SK-N-SH (cell line): ENCODE results near the gene ITPRIPL2. TPM values are rescaled to one million over a fixed set of nuclear protein-coding genes. Genes with fewer than 3 reads are reported as not detected.

Experiments used
- CTCF ChIA-PET: fragments of 300-600, 350-600 bp; formaldehyde crosslinking; extraction: SDS; loops from one replicate; lab custom pipeline; 2021; lab: Yijun Ruan, JAX
- POLR2A ChIA-PET: fragments of 350-600 bp; sonication (Branson Sonifier 250); formaldehyde crosslinking; extraction: SDS; loops from one replicate; lab custom pipeline; 2020; ENCODE audit warnings: antibody characterized with exemption, inconsistent platforms; lab: Yijun Ruan, JAX
- DNase-seq: peaks from one replicate; pipeline ENCODE4 v3.0.0; 2012
- H2AFZ ChIP-seq: fragments of 200-600 bp; sonication (generic); 2 replicates; pipeline ENCODE4 v1.8.1; 2016; ENCODE audit warnings: antibody characterized with exemption, mild to moderate bottlenecking, low read depth
- H3F3A ChIP-seq: fragments of 200-600 bp; sonication (generic); replicated peaks from 2 replicates; pipeline ENCODE3; 2016; ENCODE audit warnings: antibody characterized with exemption, mild to moderate bottlenecking; ENCODE audit not compliant: insufficient read depth
- H3K27ac ChIP-seq, 2 experiments: fragments of 200-500 bp in 1 of 2; fragments of 200-600 bp in 1 of 2; sonication (Bioruptor generic) in 1 of 2; sonication (generic), shearing (Covaris generic) in 1 of 2; 2 replicates each; pipeline versions ENCODE4 v1.5.1 to v1.6.1; 2014 to 2016; ENCODE audit warnings: low read depth in 2 of 2, inconsistent platforms in 1 of 2, low read length in 1 of 2, mild to moderate bottlenecking in 1 of 2, mixed read lengths in 1 of 2
- H3K27me3 ChIP-seq: fragments of 200-600 bp; sonication (generic), shearing (Covaris generic); 2 replicates; pipeline ENCODE4 v1.6.1; 2016; ENCODE audit warnings: mixed run types; ENCODE audit not compliant: insufficient read depth
- H3K36me3 ChIP-seq, 2 experiments: fragments of 200-500 bp in 1 of 2; fragments of 200-600 bp in 1 of 2; sonication (Bioruptor generic) in 1 of 2; sonication (generic) in 1 of 2; replicated peaks in 1 of 2; 2 replicates each; pipeline versions ENCODE3 to v1.5.1; 2014 to 2016; ENCODE audit warnings: low read length in 1 of 2, mild to moderate bottlenecking in 1 of 2; ENCODE audit not compliant: insufficient read depth in 2 of 2, control insufficient read depth in 1 of 2
- H3K4me1 ChIP-seq, 2 experiments: fragments of 200-500 bp in 1 of 2; fragments of 200-600 bp in 1 of 2; sonication (Bioruptor generic) in 1 of 2; sonication (generic), shearing (Covaris generic) in 1 of 2; 2 replicates each; pipeline versions ENCODE4 v1.5.1 to v1.6.1; 2014 to 2016; ENCODE audit warnings: low read depth in 1 of 2, low read length in 1 of 2, mixed run types in 1 of 2; ENCODE audit not compliant: insufficient read depth in 2 of 2, control insufficient read depth in 1 of 2
- H3K4me2 ChIP-seq: fragments of 200-600 bp; sonication (generic), shearing (Covaris generic); 2 replicates; pipeline ENCODE4 v1.6.1; 2017; ENCODE audit warnings: mixed run types
- H3K4me3 ChIP-seq, 2 experiments: fragments of 200-500 bp in 1 of 2; fragments of 200-600 bp in 1 of 2; sonication (Bioruptor generic) in 1 of 2; sonication (generic), shearing (Covaris generic) in 1 of 2; 2 replicates each; pipeline versions ENCODE4 v1.5.1 to v1.8.1; 2014 to 2016; ENCODE audit warnings: low read depth in 2 of 2, inconsistent platforms in 1 of 2, low read length in 1 of 2, mild to moderate bottlenecking in 1 of 2, mixed read lengths in 1 of 2, moderate library complexity in 1 of 2
- H3K79me2 ChIP-seq: fragments of 200-600 bp; sonication (generic); 2 replicates; pipeline ENCODE4 v1.8.1; 2017; ENCODE audit warnings: mild to moderate bottlenecking; ENCODE audit not compliant: insufficient read depth
- H3K9ac ChIP-seq: fragments of 200-600 bp; sonication (generic); 2 replicates; pipeline ENCODE4 v1.6.1; 2017; ENCODE audit warnings: mixed run types
- H3K9me2 ChIP-seq: fragments of 200-600 bp; sonication (generic); 2 replicates; pipeline ENCODE4 v1.6.1; 2017; ENCODE audit warnings: mixed run types
- H3K9me3 ChIP-seq: fragments of 200-600 bp; sonication (generic); 2 replicates; pipeline ENCODE4 v1.6.1; 2017; ENCODE audit warnings: mixed run types, mild to moderate bottlenecking, moderate library complexity
- H4K20me1 ChIP-seq: fragments of 200-600 bp; sonication (generic); 2 replicates; pipeline ENCODE4 v1.6.1; 2017; ENCODE audit warnings: mild to moderate bottlenecking, mixed run types; ENCODE audit not compliant: insufficient read depth
- EP300 ChIP-seq, 2 experiments: IDR thresholded peaks; 2 replicates each; pipeline versions ENCODE4 v1.4.0 to v1.6.1; 2012; ENCODE audit warnings: borderline replicate concordance in 1 of 2, low read depth in 1 of 2, low read length in 1 of 2
- GATA2 ChIP-seq: sonication (generic); formaldehyde crosslinking; IDR thresholded peaks from 2 replicates; pipeline ENCODE4 v1.5.0; 2020; ENCODE audit warnings: mild to moderate bottlenecking, missing genetic modification reagents
- NRF1 ChIP-seq: IDR thresholded peaks from 2 replicates; pipeline ENCODE4 v1.6.1; 2012; ENCODE audit warnings: low read depth, mild to moderate bottlenecking, low read length
- RXRA ChIP-seq: IDR thresholded peaks from 2 replicates; pipeline ENCODE4 v1.4.0; 2012; ENCODE audit warnings: low read depth, mild to moderate bottlenecking, borderline replicate concordance
- YY1 ChIP-seq: IDR thresholded peaks from 2 replicates; pipeline ENCODE4 v1.4.0; 2012; ENCODE audit warnings: low read depth, mild to moderate bottlenecking
- WGBS: methylation state at CpG from one replicate; pipeline ENCODE4 v1.1.6; 2017; ENCODE audit warnings: low lambda C conversion rate; 5-methylcytosine and 5-hydroxymethylcytosine counted together
- polyA plus RNA-seq, 3 experiments: library from polyadenylated mRNA; depleted of rRNA; stranded (reverse); fragments of >200 nt; gene quantifications; 2 replicates each; pipeline ENCODE4 v1.2.3, GENCODE V29; 2012
- TF ChIP-seq, protein P1 (sequence below): fragments of 150-350 bp; IDR thresholded peaks from 2 replicates; pipeline ENCODE4 v1.6.1; 2017; ENCODE audit warnings: antibody characterized with exemption, low read length, low read depth, borderline replicate concordance
- TF ChIP-seq, protein P2 (sequence below): fragments of 150-350 bp; IDR thresholded peaks from 2 replicates; pipeline ENCODE4 v1.6.1; 2016; ENCODE audit warnings: mild to moderate bottlenecking, low read depth, low read length
- TF ChIP-seq, protein P3 (sequence below): IDR thresholded peaks from 2 replicates; pipeline ENCODE4; 2012
- TF ChIP-seq, protein P4 (sequence below): IDR thresholded peaks from 2 replicates; pipeline ENCODE4 v1.6.1; 2012; ENCODE audit warnings: mild to moderate bottlenecking, low read depth, low read length, moderate library complexity

The ITPRIPL2 gene
- polyA plus RNA-seq, 1 of the 3 experiments (the other 2 are of a cell fraction): 4.3 TPM

DNA sequence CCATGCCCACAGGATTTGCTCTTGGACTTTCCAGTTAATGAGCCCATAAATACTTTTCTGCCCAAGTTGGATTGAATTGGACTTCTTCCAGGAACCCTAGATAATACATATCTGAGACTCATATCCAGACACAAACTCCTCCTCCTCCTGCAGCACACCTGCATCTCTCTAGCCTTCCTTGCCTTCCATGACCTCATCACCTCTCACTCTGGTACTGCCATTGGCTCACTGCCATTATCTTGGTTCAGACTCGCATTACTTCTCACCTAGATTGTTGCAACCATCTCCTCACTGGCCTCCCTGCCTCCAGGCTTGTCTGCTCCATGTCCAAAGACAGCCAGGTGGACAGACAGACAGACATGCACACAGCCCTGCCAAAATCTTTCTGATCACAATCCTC is 49.5 kb downstream of the ITPRIPL2 start (continued):
- TF ChIP-seq, protein P1, sequence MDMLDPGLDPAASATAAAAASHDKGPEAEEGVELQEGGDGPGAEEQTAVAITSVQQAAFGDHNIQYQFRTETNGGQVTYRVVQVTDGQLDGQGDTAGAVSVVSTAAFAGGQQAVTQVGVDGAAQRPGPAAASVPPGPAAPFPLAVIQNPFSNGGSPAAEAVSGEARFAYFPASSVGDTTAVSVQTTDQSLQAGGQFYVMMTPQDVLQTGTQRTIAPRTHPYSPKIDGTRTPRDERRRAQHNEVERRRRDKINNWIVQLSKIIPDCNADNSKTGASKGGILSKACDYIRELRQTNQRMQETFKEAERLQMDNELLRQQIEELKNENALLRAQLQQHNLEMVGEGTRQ: no peak
- TF ChIP-seq GATA2 (CRISPR knock-in tag) (no peak), RXRA (no peak), EP300 (IDR thresholded peaks at IDR 0.05; ENCODE audit: borderline replicate concordance in 1 of 2, low read depth in 1 of 2, low read length in 1 of 2) (no peak), NRF1 (no peak)
- TF ChIP-seq, protein P2, sequence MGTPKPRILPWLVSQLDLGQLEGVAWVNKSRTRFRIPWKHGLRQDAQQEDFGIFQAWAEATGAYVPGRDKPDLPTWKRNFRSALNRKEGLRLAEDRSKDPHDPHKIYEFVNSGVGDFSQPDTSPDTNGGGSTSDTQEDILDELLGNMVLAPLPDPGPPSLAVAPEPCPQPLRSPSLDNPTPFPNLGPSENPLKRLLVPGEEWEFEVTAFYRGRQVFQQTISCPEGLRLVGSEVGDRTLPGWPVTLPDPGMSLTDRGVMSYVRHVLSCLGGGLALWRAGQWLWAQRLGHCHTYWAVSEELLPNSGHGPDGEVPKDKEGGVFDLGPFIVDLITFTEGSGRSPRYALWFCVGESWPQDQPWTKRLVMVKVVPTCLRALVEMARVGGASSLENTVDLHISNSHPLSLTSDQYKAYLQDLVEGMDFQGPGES: no peak
- TF ChIP-seq, protein P3, sequence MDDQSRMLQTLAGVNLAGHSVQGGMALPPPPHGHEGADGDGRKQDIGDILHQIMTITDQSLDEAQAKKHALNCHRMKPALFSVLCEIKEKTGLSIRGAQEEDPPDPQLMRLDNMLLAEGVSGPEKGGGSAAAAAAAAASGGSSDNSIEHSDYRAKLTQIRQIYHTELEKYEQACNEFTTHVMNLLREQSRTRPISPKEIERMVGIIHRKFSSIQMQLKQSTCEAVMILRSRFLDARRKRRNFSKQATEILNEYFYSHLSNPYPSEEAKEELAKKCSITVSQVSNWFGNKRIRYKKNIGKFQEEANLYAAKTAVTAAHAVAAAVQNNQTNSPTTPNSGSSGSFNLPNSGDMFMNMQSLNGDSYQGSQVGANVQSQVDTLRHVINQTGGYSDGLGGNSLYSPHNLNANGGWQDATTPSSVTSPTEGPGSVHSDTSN: no peak

DNA sequence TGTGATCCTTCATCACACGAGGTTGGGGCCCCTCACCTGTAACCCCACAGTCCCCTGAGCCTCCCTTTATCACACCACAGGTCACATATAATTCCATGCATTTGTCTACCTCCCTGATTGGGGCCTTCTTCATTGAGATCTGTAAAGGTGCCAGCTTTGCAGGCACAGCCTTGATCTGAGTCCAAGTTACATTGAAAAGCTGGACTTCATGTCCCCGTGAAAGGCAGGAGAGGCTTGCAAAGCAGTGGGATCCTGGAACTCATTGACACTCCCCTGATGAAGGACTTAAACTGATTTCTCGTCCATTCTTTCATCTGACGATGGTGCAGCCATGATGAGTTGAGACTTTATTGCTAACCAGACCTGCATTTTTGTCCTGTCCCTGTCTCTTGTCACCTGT is 50.5 kb downstream of the ITPRIPL2 start:
- no peaks in the 10 kb centered on the region for H3K36me3 ChIP-seq
- H3K4me3 ChIP-seq: no peak overlapping the region
- TF ChIP-seq, protein P4, sequence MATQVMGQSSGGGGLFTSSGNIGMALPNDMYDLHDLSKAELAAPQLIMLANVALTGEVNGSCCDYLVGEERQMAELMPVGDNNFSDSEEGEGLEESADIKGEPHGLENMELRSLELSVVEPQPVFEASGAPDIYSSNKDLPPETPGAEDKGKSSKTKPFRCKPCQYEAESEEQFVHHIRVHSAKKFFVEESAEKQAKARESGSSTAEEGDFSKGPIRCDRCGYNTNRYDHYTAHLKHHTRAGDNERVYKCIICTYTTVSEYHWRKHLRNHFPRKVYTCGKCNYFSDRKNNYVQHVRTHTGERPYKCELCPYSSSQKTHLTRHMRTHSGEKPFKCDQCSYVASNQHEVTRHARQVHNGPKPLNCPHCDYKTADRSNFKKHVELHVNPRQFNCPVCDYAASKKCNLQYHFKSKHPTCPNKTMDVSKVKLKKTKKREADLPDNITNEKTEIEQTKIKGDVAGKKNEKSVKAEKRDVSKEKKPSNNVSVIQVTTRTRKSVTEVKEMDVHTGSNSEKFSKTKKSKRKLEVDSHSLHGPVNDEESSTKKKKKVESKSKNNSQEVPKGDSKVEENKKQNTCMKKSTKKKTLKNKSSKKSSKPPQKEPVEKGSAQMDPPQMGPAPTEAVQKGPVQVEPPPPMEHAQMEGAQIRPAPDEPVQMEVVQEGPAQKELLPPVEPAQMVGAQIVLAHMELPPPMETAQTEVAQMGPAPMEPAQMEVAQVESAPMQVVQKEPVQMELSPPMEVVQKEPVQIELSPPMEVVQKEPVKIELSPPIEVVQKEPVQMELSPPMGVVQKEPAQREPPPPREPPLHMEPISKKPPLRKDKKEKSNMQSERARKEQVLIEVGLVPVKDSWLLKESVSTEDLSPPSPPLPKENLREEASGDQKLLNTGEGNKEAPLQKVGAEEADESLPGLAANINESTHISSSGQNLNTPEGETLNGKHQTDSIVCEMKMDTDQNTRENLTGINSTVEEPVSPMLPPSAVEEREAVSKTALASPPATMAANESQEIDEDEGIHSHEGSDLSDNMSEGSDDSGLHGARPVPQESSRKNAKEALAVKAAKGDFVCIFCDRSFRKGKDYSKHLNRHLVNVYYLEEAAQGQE: no peak
- no peak for TF ChIP-seq YY1
- ChIA-PET POLR2A (no interaction called here), CTCF (interaction anchor here (1.9 to 2.7 kb wide), 3 partner anchors 16 to 211 kb away, joined by 6 to 13 read pairs (median 7); no protein-coding TSS in a partner anchor)
- no peaks in the 10 kb centered on the region for H4K20me1 ChIP-seq
- H3K4me1 ChIP-seq: peaks cover 0 to 4% of the 10 kb centered on the region in 2 experiments; a peak in 1 of 4 replicates
- H3K9me3 ChIP-seq: no peaks in the 10 kb centered on the region
- no peak overlapping the region for H3K4me2 ChIP-seq
- no peak overlapping the region for H3K9ac ChIP-seq
- no peaks in the 10 kb centered on the region for H3F3A ChIP-seq
- H3K27me3 ChIP-seq: peaks cover 10% of the 10 kb centered on the region
- no peak overlapping the region for H2AFZ ChIP-seq
- H3K79me2 ChIP-seq: no peaks in the 10 kb centered on the region
- WGBS: 39% methylated on average over 4 of the region's 4 CpGs
- no peaks in the 10 kb centered on the region for H3K9me2 ChIP-seq
- no peak overlapping the region for H3K27ac ChIP-seq
- no peak for DNase-seq
